CD4-positive, alpha-beta memory T cell (primary cell): Measurements from ENCODE around the gene PLEKHF1. TPM values are rescaled to one million over a fixed set of nuclear protein-coding genes. Genes with fewer than 3 reads are reported as not detected.

Source experiments
- CTCF ChIA-PET: fragments of 350-600 bp; sonication (Branson Sonifier 250); formaldehyde crosslinking; loops from one replicate; lab custom pipeline; 2021; ENCODE audit warnings: inconsistent platforms; ENCODE audit not compliant: partially characterized antibody; lab: Charles Lee
- POLR2A ChIA-PET: fragments of 350-600 bp; sonication (Branson Sonifier 250); formaldehyde crosslinking; loops from one replicate; lab custom pipeline; 2021; ENCODE audit not compliant: partially characterized antibody; lab: Charles Lee
- DNase-seq, 5 donors: peaks; one replicate each; pipeline versions ENCODE4 v3.0.0 to v3.0.0-alpha.2; 2020 to 2022; ENCODE audit warnings: mixed read lengths in 1 of 5
- H3K27ac ChIP-seq: one replicate; pipeline ENCODE4 v1.7.0; 2013; ENCODE audit warnings: low read depth, low read length
- H3K27me3 ChIP-seq: 2 replicates; pipeline ENCODE4 v1.7.0; 2013; ENCODE audit warnings: mild to moderate bottlenecking, low read length, moderate library complexity; ENCODE audit not compliant: insufficient read depth
- H3K36me3 ChIP-seq: 2 replicates; pipeline ENCODE4 v1.7.0; 2013; ENCODE audit warnings: mild to moderate bottlenecking, low read length, moderate library complexity; ENCODE audit not compliant: insufficient read depth
- H3K4me1 ChIP-seq: 2 replicates; pipeline ENCODE4 v1.7.0; 2013; ENCODE audit warnings: mild to moderate bottlenecking, low read length, moderate library complexity; ENCODE audit not compliant: insufficient read depth
- H3K4me3 ChIP-seq, 2 donors: one replicate each; pipeline ENCODE4 v1.7.0; 2013; ENCODE audit warnings: low read length in 2 of 2, mild to moderate bottlenecking in 1 of 2
- H3K9me3 ChIP-seq, 2 donors: one replicate each; pipeline ENCODE4 v1.7.0; 2013; ENCODE audit warnings: low read length in 2 of 2, control low read depth in 1 of 2; ENCODE audit not compliant: control insufficient read depth in 1 of 2
- H3K27ac Mint-ChIP-seq, 7 donors: one replicate each; pipeline ENCODE4 v1.8.0; 2020 to 2021; ENCODE audit warnings: mixed read lengths in 7 of 7, mild to moderate bottlenecking in 6 of 7, inconsistent platforms in 3 of 7, moderate library complexity in 3 of 7
- H3K27me3 Mint-ChIP-seq, 2 donors: one replicate each; pipeline ENCODE4 v1.8.0; 2020 to 2021; ENCODE audit warnings: mixed read lengths in 2 of 2
- H3K36me3 Mint-ChIP-seq, 2 donors: one replicate each; pipeline ENCODE4 v1.8.0; 2020 to 2021; ENCODE audit warnings: mixed read lengths in 2 of 2, inconsistent platforms in 1 of 2, mild to moderate bottlenecking in 1 of 2
- H3K4me1 Mint-ChIP-seq, 4 donors: one replicate each; pipeline ENCODE4 v1.8.0; 2020 to 2021; ENCODE audit warnings: mixed read lengths in 4 of 4, mild to moderate bottlenecking in 1 of 4
- H3K4me3 Mint-ChIP-seq, 8 donors: one replicate each; pipeline ENCODE4 v1.8.0; 2020 to 2021; ENCODE audit warnings: mixed read lengths in 8 of 8, mild to moderate bottlenecking in 7 of 8, moderate library complexity in 6 of 8, inconsistent platforms in 3 of 8
- H3K9me3 Mint-ChIP-seq, 8 donors: one replicate each; pipeline ENCODE4 v1.8.0; 2020 to 2021; ENCODE audit warnings: mixed read lengths in 8 of 8, mild to moderate bottlenecking in 5 of 8, inconsistent platforms in 3 of 8, moderate library complexity in 1 of 8
- intact Hi-C: fragments of 100-400 bp; cut with micrococcal nuclease; formaldehyde crosslinking; loops from one replicate; pipeline ENCODE4 v1.15.1; 2023
- polyA plus RNA-seq, 2 donors: library from polyadenylated mRNA; unstranded; fragments of 300-500 nt; fragmentation: Illumina TruSeq; gene quantifications; one replicate each; pipeline ENCODE4 v1.2.3, GENCODE V29; 2021
- total RNA-seq, 2 experiments: library from RNA; stranded (reverse); gene quantifications; one replicate each; pipeline ENCODE4 v1.2.3, GENCODE V29; 2021

Gene PLEKHF1
- total and polyA plus RNA-seq, 4 experiments from 2014 or later, result 15.3 to 36.0 (median 31.8) TPM

DNA sequence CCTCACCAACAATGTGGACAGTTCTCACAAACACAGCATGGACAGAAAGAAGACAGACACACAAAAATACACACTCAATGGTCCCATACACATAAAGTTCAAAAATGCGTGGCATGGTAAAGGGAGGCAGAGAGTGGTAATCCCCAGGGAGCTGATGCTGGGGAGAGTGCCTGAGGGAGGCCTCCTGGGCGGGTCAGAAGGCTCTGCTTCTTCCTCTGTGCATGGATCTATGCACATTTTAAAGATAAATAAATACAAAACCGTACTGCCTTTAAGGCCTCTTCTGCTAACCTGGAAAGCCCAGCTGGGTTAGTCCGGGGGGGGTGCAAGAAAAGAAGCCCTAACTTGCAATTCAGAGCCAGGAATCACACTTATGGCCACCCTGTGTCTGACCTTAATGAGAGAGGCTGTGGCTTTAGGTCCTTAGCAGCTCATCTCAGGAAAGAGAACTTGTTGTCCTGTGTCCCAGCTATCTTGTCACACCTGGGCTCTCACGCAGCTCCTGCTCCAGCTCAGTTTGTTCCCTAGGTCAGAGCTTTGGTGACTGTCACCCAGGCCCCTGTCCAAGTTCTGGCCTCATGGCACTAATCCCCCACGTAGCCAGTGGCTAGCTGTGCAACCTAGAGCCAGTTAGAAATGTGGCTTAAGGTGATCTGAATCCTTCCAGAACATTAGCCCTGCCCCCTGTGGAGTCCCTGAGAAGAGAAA lies 30.7 kb upstream of the PLEKHF1 start:
- no peaks in the 10 kb centered on the region for H3K36me3 ChIP-seq
- H3K4me3 ChIP-seq, result no peak overlapping the region
- no peak overlapping the region for H3K4me3 Mint-ChIP-seq
- DNase-seq, result no peak
- H3K4me1 ChIP-seq, result no peaks in the 10 kb centered on the region
- intact Hi-C loops, result no loop called here
- POLR2A ChIA-PET, result no interaction called here
- no peak overlapping the region for H3K27ac ChIP-seq
- no peaks in the 10 kb centered on the region for H3K27me3 ChIP-seq
- no peak overlapping the region for H3K27ac Mint-ChIP-seq
- H3K27me3 Mint-ChIP-seq, result no peaks in the 10 kb centered on the region
- H3K4me1 Mint-ChIP-seq, result no peaks in the 10 kb centered on the region
- H3K9me3 ChIP-seq, result no peaks in the 10 kb centered on the region
- no peaks in the 10 kb centered on the region for H3K9me3 Mint-ChIP-seq
- no peaks in the 10 kb centered on the region for H3K36me3 Mint-ChIP-seq
- CTCF ChIA-PET, result interaction anchor here (1.1 to 1.8 kb wide), 3 partner anchors 24 to 82 kb away, joined by 3 to 5 read pairs (median 4); no protein-coding TSS in a partner anchor

GRCh38 chr19:29635963-29636362 lies 29.3 kb upstream of the PLEKHF1 start:
- Histone ChIP-seq H3K4me1 (no peaks in the 10 kb centered on the region), H3K36me3 (no peaks in the 10 kb centered on the region), H3K27me3 (no peaks in the 10 kb centered on the region), H3K27ac (no peak overlapping the region), H3K4me3 (no peak overlapping the region), H3K9me3 (no peaks in the 10 kb centered on the region)
- intact Hi-C loops, result no loop called here
- ChIA-PET CTCF (interaction anchor here (1.1 kb wide), 1 partner anchor 32 kb away, joined by 5 read pairs; no protein-coding TSS in a partner anchor), POLR2A (no interaction called here)
- no peaks in the 10 kb centered on the region for H3K36me3 Mint-ChIP-seq
- no peak overlapping the region for H3K4me3 Mint-ChIP-seq
- no peak for DNase-seq
- H3K4me1 Mint-ChIP-seq, result no peaks in the 10 kb centered on the region
- no peak overlapping the region for H3K27ac Mint-ChIP-seq
- no peaks in the 10 kb centered on the region for H3K27me3 Mint-ChIP-seq
- H3K9me3 Mint-ChIP-seq, result no peaks in the 10 kb centered on the region

DNA sequence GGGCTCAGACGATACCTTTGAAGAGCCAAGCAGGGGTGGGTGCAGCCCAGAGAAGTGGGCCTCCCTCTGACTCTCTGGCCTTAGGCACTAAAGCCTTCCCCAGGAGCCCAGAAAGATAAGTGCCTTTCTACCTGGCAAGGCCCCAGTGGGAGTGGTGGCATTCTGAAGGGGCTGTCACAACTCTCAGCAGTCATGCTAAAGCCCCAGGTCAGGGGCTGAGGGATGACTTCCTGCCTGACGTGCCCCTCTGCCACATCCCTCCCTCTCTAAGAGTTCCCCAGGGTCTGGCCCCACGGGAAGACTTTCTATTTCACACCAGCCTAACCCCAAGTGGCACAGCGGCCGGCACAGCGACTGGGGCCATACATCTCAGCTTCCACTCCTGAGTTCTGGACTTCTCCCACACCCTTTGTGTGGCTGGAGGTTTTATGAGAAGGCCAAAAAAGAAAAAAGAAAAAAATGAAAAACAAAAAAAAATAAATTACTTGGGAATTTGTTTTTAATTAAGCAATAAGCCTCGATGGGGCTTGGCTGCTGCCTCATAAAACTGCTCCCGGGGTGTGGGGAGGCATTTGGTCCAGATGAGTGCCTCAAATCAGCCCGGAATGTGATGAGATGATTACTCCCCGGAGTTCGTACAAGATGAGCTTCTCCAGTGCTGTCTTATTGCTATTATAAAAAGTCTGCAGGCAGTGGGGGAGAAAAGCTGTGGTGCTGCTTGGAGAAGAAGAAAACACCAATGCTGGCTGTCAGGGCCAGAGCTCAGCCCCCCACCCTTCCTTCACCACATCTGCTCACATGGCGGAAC lies 28.5 kb upstream of the PLEKHF1 start:
- intact Hi-C loops, result no loop called here
- H3K4me1 Mint-ChIP-seq, result no peaks in the 10 kb centered on the region
- Histone ChIP-seq H3K36me3 (no peaks in the 10 kb centered on the region), H3K9me3 (no peaks in the 10 kb centered on the region), H3K4me3 (no peak overlapping the region), H3K27me3 (no peaks in the 10 kb centered on the region), H3K27ac (no peak overlapping the region), H3K4me1 (no peaks in the 10 kb centered on the region)
- DNase-seq, result no peak
- ChIA-PET CTCF (no interaction called here), POLR2A (no interaction called here)
- H3K9me3 Mint-ChIP-seq, result no peaks in the 10 kb centered on the region
- H3K27me3 Mint-ChIP-seq, result no peaks in the 10 kb centered on the region
- no peaks in the 10 kb centered on the region for H3K36me3 Mint-ChIP-seq
- H3K27ac Mint-ChIP-seq, result peak overlapping the region in 1 of 7 donors; percentile 55
- no peak overlapping the region for H3K4me3 Mint-ChIP-seq

DNA sequence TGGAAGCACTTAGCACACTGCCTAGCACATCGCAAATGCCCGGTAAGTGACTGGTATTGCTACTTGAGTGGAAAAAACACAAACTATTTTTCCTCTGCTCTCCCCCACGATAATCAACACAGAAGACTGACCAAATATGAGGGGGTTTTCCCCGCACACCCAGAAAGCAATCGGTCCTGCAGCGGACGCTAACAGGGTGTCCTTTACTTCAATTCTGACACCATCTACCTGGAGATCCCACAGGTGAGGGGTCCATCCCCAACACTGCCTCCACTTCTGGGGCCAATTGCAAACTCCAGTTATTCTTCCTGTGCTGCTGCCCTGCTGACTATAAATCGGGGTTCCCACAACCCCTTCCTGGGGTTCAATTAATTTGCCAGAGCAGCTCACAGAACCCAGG lies 26.2 kb upstream of the PLEKHF1 start:
- Mint-ChIP-seq H3K4me1 (no peaks in the 10 kb centered on the region), H3K27me3 (no peaks in the 10 kb centered on the region), H3K27ac (peak overlapping the region in 2 of 7 donors; percentile 25 to 66), H3K4me3 (no peak overlapping the region), H3K9me3 (no peaks in the 10 kb centered on the region), H3K36me3 (no peaks in the 10 kb centered on the region)
- intact Hi-C loops, result no loop called here
- ChIA-PET POLR2A (interaction anchor here (1.5 kb wide), 1 partner anchor 33 kb away, joined by 3 read pairs; no protein-coding TSS in a partner anchor), CTCF (no interaction called here)
- H3K4me1 ChIP-seq, result no peaks in the 10 kb centered on the region
- no peaks in the 10 kb centered on the region for H3K9me3 ChIP-seq
- DNase-seq, result no peak
- H3K4me3 ChIP-seq, result no peak overlapping the region
- H3K36me3 ChIP-seq, result no peaks in the 10 kb centered on the region
- H3K27ac ChIP-seq, result no peak overlapping the region
- no peaks in the 10 kb centered on the region for H3K27me3 ChIP-seq

- Histone ChIP-seq H3K4me1 (peaks cover 3% of the 10 kb centered on the region), H3K9me3 (no peaks in the 10 kb centered on the region), H3K27ac (no peak overlapping the region), H3K4me3 (no peak overlapping the region), H3K36me3 (no peaks in the 10 kb centered on the region), H3K27me3 (no peaks in the 10 kb centered on the region)
- no peak for DNase-seq
- ChIA-PET CTCF (no interaction called here), POLR2A (no interaction called here)
- no peak overlapping the region for H3K4me3 Mint-ChIP-seq
- no peaks in the 10 kb centered on the region for H3K27me3 Mint-ChIP-seq
- H3K9me3 Mint-ChIP-seq, result no peaks in the 10 kb centered on the region
- peaks cover 1 to 7% (median 4%) of the 10 kb centered on the region in 4 donors for H3K4me1 Mint-ChIP-seq
- no peak overlapping the region for H3K27ac Mint-ChIP-seq
- intact Hi-C loops, result no loop called here
- H3K36me3 Mint-ChIP-seq, result no peaks in the 10 kb centered on the region
Measured at GRCh38 chr19:29640231-29640630, 25.0 kb upstream of the PLEKHF1 start.

DNA sequence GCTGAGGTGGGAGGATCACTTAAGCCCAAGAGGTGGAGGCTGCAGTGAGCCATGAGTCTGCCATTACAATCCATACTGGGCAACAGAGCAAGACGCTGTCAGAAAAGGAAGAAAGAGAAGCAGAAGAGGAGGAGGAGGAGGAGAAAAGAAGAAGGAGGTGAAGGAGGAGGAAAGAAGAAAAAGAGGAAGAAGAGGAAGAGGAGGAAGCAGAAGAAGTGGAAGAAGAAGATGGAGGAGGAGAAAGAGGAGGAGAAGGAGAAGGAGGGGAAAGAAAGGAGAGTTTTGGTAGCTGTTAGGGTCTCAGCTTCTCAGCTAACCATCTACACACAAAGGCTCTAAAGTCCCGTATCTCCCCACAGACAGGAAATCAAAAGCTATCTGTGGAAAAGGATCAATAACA lies 23.7 kb upstream of the PLEKHF1 start:
- Mint-ChIP-seq H3K27ac (no peak overlapping the region), H3K27me3 (no peaks in the 10 kb centered on the region), H3K9me3 (no peaks in the 10 kb centered on the region), H3K4me3 (no peak overlapping the region), H3K4me1 (peaks cover 12 to 19% (median 15%) of the 10 kb centered on the region in 4 donors), H3K36me3 (no peaks in the 10 kb centered on the region)
- no peak for DNase-seq
- intact Hi-C loops, result no loop called here
- Histone ChIP-seq H3K27me3 (no peaks in the 10 kb centered on the region), H3K4me1 (peaks cover 15% of the 10 kb centered on the region), H3K9me3 (no peaks in the 10 kb centered on the region), H3K36me3 (no peaks in the 10 kb centered on the region), H3K4me3 (no peak overlapping the region), H3K27ac (no peak overlapping the region)
- ChIA-PET CTCF (interaction anchor here (0.9 to 1.3 kb wide), 3 partner anchors 26 to 53 kb away, joined by 3 read pairs; no protein-coding TSS in a partner anchor), POLR2A (interaction anchor here (0.8 kb wide), 1 partner anchor 18 kb away, joined by 3 read pairs; no protein-coding TSS in a partner anchor)

DNA sequence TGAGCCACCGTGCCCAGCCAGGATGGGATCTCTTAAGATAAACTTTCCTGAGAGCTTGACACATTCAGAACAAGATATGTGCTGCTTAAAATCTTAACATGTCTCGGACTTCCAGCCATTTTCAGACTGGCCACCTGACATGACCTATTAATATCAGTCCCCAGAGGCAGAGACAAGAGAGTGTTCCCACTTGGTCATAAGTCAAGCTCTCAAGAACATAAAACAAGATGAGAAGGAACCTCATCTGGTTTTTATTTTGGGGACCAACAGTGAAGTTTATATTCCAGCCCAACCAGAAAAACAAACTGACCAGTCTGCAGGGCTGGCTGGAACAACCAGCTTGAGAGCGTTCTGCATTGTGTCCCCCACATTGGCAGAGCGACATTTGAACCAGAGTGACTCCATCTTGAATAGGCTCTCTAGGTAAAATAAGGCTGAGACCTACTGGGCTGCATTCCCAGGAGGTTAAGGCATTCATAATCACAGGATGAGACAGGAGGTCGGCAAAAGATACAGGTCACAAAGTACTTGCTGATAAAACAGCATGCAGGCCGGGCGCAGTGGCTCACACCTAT lies 21.8 kb upstream of the PLEKHF1 start:
- POLR2A ChIA-PET, result interaction anchor here (1.0 kb wide), 1 partner anchor 37 kb away, joined by 3 read pairs; the partner anchor contains the start of gene POP4
- H3K36me3 ChIP-seq, result no peaks in the 10 kb centered on the region
- Mint-ChIP-seq H3K4me1 (peaks cover 12 to 19% (median 15%) of the 10 kb centered on the region in 4 donors), H3K36me3 (no peaks in the 10 kb centered on the region), H3K27ac (peak overlapping the region in 1 of 7 donors; percentile 74), H3K9me3 (no peaks in the 10 kb centered on the region), H3K4me3 (no peak overlapping the region), H3K27me3 (no peaks in the 10 kb centered on the region)
- no peaks in the 10 kb centered on the region for H3K9me3 ChIP-seq
- CTCF ChIA-PET, result interaction anchor here (0.6 kb wide), 1 partner anchor 74 kb away, joined by 3 read pairs; no protein-coding TSS in a partner anchor
- intact Hi-C loops, result no loop called here
- no peaks in the 10 kb centered on the region for H3K27me3 ChIP-seq
- no peak for DNase-seq
- no peak overlapping the region for H3K27ac ChIP-seq
- no peak overlapping the region for H3K4me3 ChIP-seq
- peaks cover 15% of the 10 kb centered on the region for H3K4me1 ChIP-seq
